Hepatocyte (in vitro differentiated cells): ENCODE results near the gene ZNF620. TPM values are rescaled to one million over a fixed set of nuclear protein-coding genes. Genes with fewer than 3 reads are reported as not detected.
A peak's percentile ranks its signal among the peaks of the same experiment; 100 is the strongest.
"Not testable (repeated sequence)": the region's sequence is repeated elsewhere in the genome, so short reads cannot be mapped to it uniquely, and the experiment has no call there.

ENCODE experiments used
- DNase-seq: peaks from one replicate; pipeline ENCODE4 v3.0.0-alpha.2; 2016; ENCODE audit warnings: low spot score
- H2AFZ ChIP-seq: fragments of 200-600 bp; sonication (generic); 2 replicates; pipeline ENCODE4 v1.6.0; 2016; ENCODE audit warnings: antibody characterized with exemption, mild to moderate bottlenecking
- H3K27ac ChIP-seq: fragments of 200-600 bp; sonication (generic); 2 replicates; pipeline ENCODE4 v1.5.1; 2016; ENCODE audit warnings: mild to moderate bottlenecking
- H3K27me3 ChIP-seq: fragments of 200-600 bp; sonication (generic); 2 replicates; pipeline ENCODE4 v1.6.1; 2016
- H3K36me3 ChIP-seq: fragments of 200-600 bp; sonication (generic); replicated peaks from 2 replicates; pipeline ENCODE4 v1.5.1; 2016; ENCODE audit warnings: low read depth; ENCODE audit not compliant: insufficient read depth
- H3K4me1 ChIP-seq: fragments of 200-600 bp; sonication (generic); 2 replicates; pipeline ENCODE4 v1.5.1; 2016; ENCODE audit warnings: mild to moderate bottlenecking, moderate library complexity; ENCODE audit not compliant: insufficient read depth
- H3K4me2 ChIP-seq: fragments of 200-600 bp; sonication (generic); 2 replicates; pipeline ENCODE4 v1.6.0; 2016
- H3K4me3 ChIP-seq: fragments of 200-600 bp; sonication (generic); 2 replicates; pipeline ENCODE4 v1.5.1; 2016; ENCODE audit warnings: mild to moderate bottlenecking
- H3K79me2 ChIP-seq: fragments of 200-600 bp; sonication (generic); 2 replicates; pipeline ENCODE4 v1.6.0; 2017; ENCODE audit warnings: mild to moderate bottlenecking
- H3K9me2 ChIP-seq: fragments of 200-600 bp; sonication (generic); replicated peaks from 2 replicates; pipeline ENCODE4 v1.6.0; 2017; ENCODE audit warnings: mild to moderate bottlenecking; ENCODE audit not compliant: insufficient read depth
- H3K9me3 ChIP-seq: fragments of 200-600 bp; sonication (generic); 2 replicates; pipeline ENCODE4 v1.5.1; 2016; ENCODE audit warnings: low read depth, mild to moderate bottlenecking
- H4K20me1 ChIP-seq: fragments of 200-600 bp; sonication (generic); 2 replicates; pipeline ENCODE4 v1.6.0; 2016; ENCODE audit warnings: mild to moderate bottlenecking; ENCODE audit not compliant: insufficient read depth, poor library complexity, severe bottlenecking
- CTCF ChIP-seq: fragments of 200-600 bp; sonication (generic); IDR thresholded peaks from 2 replicates; pipeline ENCODE4 v1.5.1; 2016; ENCODE audit warnings: antibody characterized with exemption, mild to moderate bottlenecking; ENCODE audit not compliant: poor library complexity
- EZH2 ChIP-seq: fragments of 200-600 bp; sonication (generic); IDR thresholded peaks from 2 replicates; pipeline ENCODE4 v1.6.1; 2016; ENCODE audit warnings: antibody characterized with exemption, mild to moderate bottlenecking, borderline replicate concordance
- EZH2phosphoT487 ChIP-seq: fragments of 200-600 bp; sonication (generic); IDR thresholded peaks from one replicate; pipeline ENCODE4 v1.6.1; 2018; ENCODE audit warnings: antibody characterized with exemption, mild to moderate bottlenecking, low read depth, moderate library complexity; ENCODE audit not compliant: unreplicated experiment, severe bottlenecking
- WGBS: methylation state at CpG from one replicate; pipeline ENCODE4 v1.1.6; 2016; ENCODE audit warnings: low lambda C conversion rate; ENCODE audit errors: missing lambda C conversion rate; 5-methylcytosine and 5-hydroxymethylcytosine counted together
- polyA plus RNA-seq: library from polyadenylated mRNA; unstranded; fragments of >200 nt; fragmentation: Nextera tagmentation; extraction: Ambion mirVana; gene quantifications from 2 replicates; pipeline ENCODE4 v1.2.1, GENCODE V29; 2016
- total RNA-seq: library from RNA; depleted of rRNA; stranded (reverse); fragments of >200 nt; gene quantifications from 2 replicates; pipeline ENCODE4 v1.2.3, GENCODE V29; 2014

Gene ZNF620
- total and polyA plus RNA-seq, 2 experiments from 2014 or later: 3.0 to 4.4 TPM

GRCh38 chr3:40534283-40534682 lies 28.4 kb downstream of the ZNF620 start:
- TF ChIP-seq EZH2phosphoT487 (no peak), CTCF (no peak), EZH2 (no peak)
- Histone ChIP-seq H3K4me2 (no peak overlapping the region), H4K20me1 (no peaks in the 10 kb centered on the region), H3K4me1 (no peaks in the 10 kb centered on the region), H3K79me2 (no peaks in the 10 kb centered on the region), H3K27ac (no peak overlapping the region), H3K9me3 (no peaks in the 10 kb centered on the region), H2AFZ (no peak overlapping the region), H3K4me3 (no peak overlapping the region), H3K9me2 (no peaks in the 10 kb centered on the region), H3K36me3 (peaks cover 9% of the 10 kb centered on the region), H3K27me3 (no peaks in the 10 kb centered on the region)
- no peak for DNase-seq

DNA sequence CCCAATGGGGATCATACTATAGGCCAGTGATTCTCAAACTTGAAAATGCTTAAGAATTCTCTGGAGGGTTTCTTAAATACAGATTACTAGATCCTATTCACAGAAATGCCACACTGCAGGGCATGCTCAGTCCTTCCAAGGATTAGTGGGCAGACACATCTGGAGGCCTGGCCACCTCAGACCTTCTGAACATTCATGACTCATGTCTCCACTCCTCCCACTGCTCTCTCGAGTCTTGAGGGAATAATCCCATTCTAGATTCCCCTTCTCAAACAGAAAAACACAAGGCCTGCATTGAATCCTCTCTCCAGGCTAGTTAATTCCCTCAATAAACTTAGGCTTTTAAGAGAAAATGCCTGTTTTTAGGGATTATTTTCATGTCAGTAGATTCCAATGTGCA lies 41.0 kb downstream of the ZNF620 start:
- Histone ChIP-seq H3K4me1 (no peaks in the 10 kb centered on the region), H3K79me2 (no peaks in the 10 kb centered on the region), H3K27me3 (no peaks in the 10 kb centered on the region), H3K9me3 (no peaks in the 10 kb centered on the region), H3K27ac (no peak overlapping the region), H3K9me2 (no peaks in the 10 kb centered on the region), H4K20me1 (no peaks in the 10 kb centered on the region), H3K36me3 (no peaks in the 10 kb centered on the region), H3K4me3 (no peak overlapping the region), H3K4me2 (no peak overlapping the region), H2AFZ (no peak overlapping the region)
- TF ChIP-seq CTCF: no peak
- TF ChIP-seq EZH2phosphoT487: no peak
- TF ChIP-seq EZH2: no peak
- peak; percentile 59 for DNase-seq
- 25% methylated on average over 1 of the region's 1 CpG for WGBS

DNA sequence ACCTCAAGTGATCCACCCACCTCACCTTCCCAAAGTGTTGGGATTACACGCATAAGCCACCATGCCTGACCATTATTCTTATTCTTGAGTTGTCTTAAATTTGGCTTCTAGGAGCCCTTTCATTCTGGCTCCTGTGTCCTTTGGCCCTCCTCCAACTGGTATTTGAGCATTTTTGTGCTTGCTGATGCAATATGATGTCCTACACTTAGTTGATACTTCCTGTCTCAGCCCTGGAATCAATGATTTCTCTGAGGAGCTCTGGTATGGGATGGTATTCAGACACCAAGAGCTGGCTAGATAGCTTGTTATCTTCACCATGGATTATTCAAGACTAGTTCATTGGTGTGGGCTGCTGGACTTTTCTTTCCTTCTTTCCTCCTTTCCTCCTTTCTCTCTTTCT lies 44.3 kb downstream of the ZNF620 start:
- H2AFZ ChIP-seq: no peak overlapping the region
- H3K4me3 ChIP-seq: no peak overlapping the region
- H3K27me3 ChIP-seq: no peaks in the 10 kb centered on the region
- H3K27ac ChIP-seq: no peak overlapping the region
- 95% methylated on average over 1 of the region's 1 CpG for WGBS
- no peak overlapping the region for H3K4me2 ChIP-seq
- no peaks in the 10 kb centered on the region for H3K36me3 ChIP-seq
- TF ChIP-seq EZH2phosphoT487: no peak
- TF ChIP-seq CTCF: no peak
- no peak for TF ChIP-seq EZH2
- H3K4me1 ChIP-seq: no peaks in the 10 kb centered on the region
- no peak for DNase-seq
- no peaks in the 10 kb centered on the region for H4K20me1 ChIP-seq
- no peaks in the 10 kb centered on the region for H3K79me2 ChIP-seq
- no peaks in the 10 kb centered on the region for H3K9me3 ChIP-seq
- no peaks in the 10 kb centered on the region for H3K9me2 ChIP-seq

DNA sequence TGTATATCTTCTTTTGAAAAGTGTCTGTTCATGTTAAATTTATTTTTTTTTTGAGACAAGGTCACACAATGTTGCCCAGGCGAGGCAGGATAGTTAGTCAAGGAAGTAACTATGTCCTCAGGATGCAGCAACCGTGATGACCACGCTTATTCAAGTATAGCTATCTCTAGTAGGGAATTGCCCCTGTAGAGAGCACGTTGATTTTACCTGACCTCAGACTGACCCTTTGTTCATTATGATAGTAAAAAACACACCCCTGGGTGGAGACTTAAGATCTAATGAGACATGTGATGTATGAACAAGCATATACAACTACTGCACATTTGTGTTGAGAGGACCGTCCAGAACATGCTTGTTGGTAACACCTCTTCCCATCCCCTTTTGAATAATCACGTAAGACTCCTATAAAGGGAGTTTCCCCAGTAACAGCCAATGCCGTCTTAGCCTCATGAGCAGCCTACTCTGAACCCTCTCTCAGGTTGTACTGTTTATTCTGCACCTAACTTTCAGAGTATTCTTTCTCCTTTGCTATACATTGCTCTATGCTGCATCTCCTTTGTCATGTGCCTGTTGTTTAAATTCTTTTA lies 51.8 kb downstream of the ZNF620 start:
- 66% methylated on average over 7 of the region's 7 CpGs for WGBS
- H3K4me1 ChIP-seq: no peaks in the 10 kb centered on the region
- no peak for DNase-seq

GRCh38 chr3:40562482-40562881 lies 56.6 kb downstream of the ZNF620 start:
- H4K20me1 ChIP-seq, H2AFZ ChIP-seq, H3K9me3 ChIP-seq, H3K27ac ChIP-seq, H3K4me2 ChIP-seq, H3K4me3 ChIP-seq, H3K79me2 ChIP-seq, H3K36me3 ChIP-seq, H3K4me1 ChIP-seq, H3K27me3 ChIP-seq, DNase-seq, H3K9me2 ChIP-seq: not testable (repeated sequence)
- WGBS: 74% methylated on average over 9 of the region's 9 CpGs

More for the DNA sequence above, 51.8 kb downstream of the ZNF620 start:
- H3K27ac ChIP-seq: no peak overlapping the region
- no peaks in the 10 kb centered on the region for H4K20me1 ChIP-seq
- no peaks in the 10 kb centered on the region for H3K27me3 ChIP-seq
- no peaks in the 10 kb centered on the region for H3K9me3 ChIP-seq
- no peak for TF ChIP-seq EZH2phosphoT487
- no peak for TF ChIP-seq CTCF
- H2AFZ ChIP-seq: no peak overlapping the region
- no peaks in the 10 kb centered on the region for H3K79me2 ChIP-seq
- no peak overlapping the region for H3K4me2 ChIP-seq
- no peaks in the 10 kb centered on the region for H3K9me2 ChIP-seq
- no peaks in the 10 kb centered on the region for H3K36me3 ChIP-seq
- H3K4me3 ChIP-seq: no peak overlapping the region
